Breast epithelium (tissue), 4 donors: Measurements from ENCODE around the gene ADCY5. TPM values are rescaled to one million over a fixed set of nuclear protein-coding genes. Genes with fewer than 3 reads are reported as not detected.

Source experiments
- DNase-seq, 2 donors: peaks; one replicate each; pipeline ENCODE4 v3.0.0-alpha.2; 2019; ENCODE audit warnings: low spot score in 2 of 2
- H3K27ac ChIP-seq, 2 donors: fragments of 200-600 bp; sonication (generic) in 1 of 2; one replicate each; pipeline ENCODE4 v1.5.1; 2016 to 2019; ENCODE audit warnings: mild to moderate bottlenecking in 1 of 2
- H3K27me3 ChIP-seq, 2 donors: fragments of 200-600 bp; sonication (generic) in 1 of 2; one replicate each; pipeline versions ENCODE4 v1.5.1 to v1.6.0; 2017 to 2019; ENCODE audit warnings: control low read depth in 1 of 2, mild to moderate bottlenecking in 1 of 2
- H3K36me3 ChIP-seq: fragments of 200-600 bp; one replicate; pipeline ENCODE4 v1.5.1; 2019
- H3K4me1 ChIP-seq, 2 donors: fragments of 200-600 bp; sonication (generic); one replicate each; pipeline ENCODE4 v1.5.1; 2016 to 2019; ENCODE audit warnings: control low read depth in 1 of 2
- H3K4me3 ChIP-seq, 3 donors: fragments of 200-600 bp; sonication (generic); 1 replicate in 2 of 3; 2 replicates in 1 of 3; pipeline ENCODE4 v1.5.1; 2016 to 2019; ENCODE audit warnings: mild to moderate bottlenecking in 3 of 3, moderate library complexity in 2 of 3
- H3K9me3 ChIP-seq, 2 donors: fragments of 200-600 bp; sonication (generic) in 1 of 2; one replicate each; pipeline ENCODE4 v1.5.1; 2016 to 2019; ENCODE audit warnings: control low read depth in 1 of 2
- CTCF ChIP-seq, 3 donors: fragments of 450-650 bp; IDR thresholded peaks; one replicate each; pipeline ENCODE4 v1.5.1; 2016 to 2017; ENCODE audit warnings: antibody characterized with exemption in 3 of 3, mild to moderate bottlenecking in 3 of 3, moderate library complexity in 3 of 3
- POLR2A ChIP-seq: fragments of 450-650 bp; IDR thresholded peaks from one replicate; pipeline ENCODE4 v1.6.1; 2016; ENCODE audit warnings: antibody characterized with exemption, mild to moderate bottlenecking, moderate library complexity
- POLR2AphosphoS5 ChIP-seq, 3 donors: sonication (generic); formaldehyde crosslinking; IDR thresholded peaks; one replicate each; pipeline ENCODE4 v1.6.1; 2017; ENCODE audit warnings: antibody characterized with exemption in 3 of 3
- intact Hi-C: fragments of 100-400 bp; cut with DNase I; formaldehyde crosslinking; loops from one replicate; pipeline ENCODE4 v1.15.1; 2023; ENCODE audit warnings: low total_unique reads
- total RNA-seq, 3 donors: library from RNA; depleted of rRNA; stranded (reverse); fragments of >200 nt; gene quantifications; one replicate each; pipeline ENCODE4 v1.1.0, GENCODE V29; 2016

ADCY5 gene
- total RNA-seq, 3 donors from 2014 or later, result 10.1 to 32.5 (median 11.5) TPM

GRCh38 chr3:123310741-123311140 lies 138.1 kb downstream of the ADCY5 start:
- H3K27me3 ChIP-seq, result no peaks in the 10 kb centered on the region
- H3K36me3 ChIP-seq, result no peaks in the 10 kb centered on the region
- H3K9me3 ChIP-seq, result no peaks in the 10 kb centered on the region
- no peak overlapping the region for H3K27ac ChIP-seq
- H3K4me1 ChIP-seq, result no peaks in the 10 kb centered on the region
- no peak overlapping the region for H3K4me3 ChIP-seq
- TF ChIP-seq POLR2AphosphoS5 (IDR thresholded peaks at IDR 0.05), result no peak
- TF ChIP-seq POLR2A, result no peak
- TF ChIP-seq CTCF (IDR thresholded peaks at IDR 0.05), result no peak
- intact Hi-C loops, result no loop called here
- no peak for DNase-seq

- Histone ChIP-seq H3K27me3 (no peaks in the 10 kb centered on the region), H3K27ac (no peak overlapping the region), H3K9me3 (no peaks in the 10 kb centered on the region), H3K36me3 (no peaks in the 10 kb centered on the region), H3K4me1 (no peaks in the 10 kb centered on the region), H3K4me3 (no peak overlapping the region)
- DNase-seq, result no peak
- TF ChIP-seq POLR2A (no peak), CTCF (IDR thresholded peaks at IDR 0.05) (no peak), POLR2AphosphoS5 (IDR thresholded peaks at IDR 0.05) (no peak)
- intact Hi-C loops, result no loop called here
These were observed 138.7 kb downstream of the ADCY5 start for GRCh38 chr3:123310186-123310585.

GRCh38 chr3:123307064-123307463 lies 141.8 kb downstream of the ADCY5 start:
- no peaks in the 10 kb centered on the region for H3K27me3 ChIP-seq
- H3K4me3 ChIP-seq, result no peak overlapping the region
- no peak for DNase-seq
- TF ChIP-seq CTCF (IDR thresholded peaks at IDR 0.05) (no peak), POLR2A (no peak), POLR2AphosphoS5 (IDR thresholded peaks at IDR 0.05) (no peak)
- no peaks in the 10 kb centered on the region for H3K9me3 ChIP-seq
- no peaks in the 10 kb centered on the region for H3K4me1 ChIP-seq
- H3K27ac ChIP-seq, result no peak overlapping the region
- intact Hi-C loops, result no loop called here
- no peaks in the 10 kb centered on the region for H3K36me3 ChIP-seq

- no peaks in the 10 kb centered on the region for H3K9me3 ChIP-seq
- TF ChIP-seq POLR2AphosphoS5 (IDR thresholded peaks at IDR 0.05) (no peak), CTCF (IDR thresholded peaks at IDR 0.05) (no peak), POLR2A (no peak)
- H3K4me1 ChIP-seq, result no peaks in the 10 kb centered on the region
- no peak overlapping the region for H3K4me3 ChIP-seq
- H3K27me3 ChIP-seq, result no peaks in the 10 kb centered on the region
- DNase-seq, result no peak
- intact Hi-C loops, result no loop called here
- H3K27ac ChIP-seq, result no peak overlapping the region
- no peaks in the 10 kb centered on the region for H3K36me3 ChIP-seq
These were observed 143.7 kb downstream of the ADCY5 start for GRCh38 chr3:123305192-123305591.

GRCh38 chr3:123303976-123304560 lies 144.8 kb downstream of the ADCY5 start:
- Histone ChIP-seq H3K27me3 (no peaks in the 10 kb centered on the region), H3K4me1 (no peaks in the 10 kb centered on the region), H3K27ac (no peak overlapping the region), H3K4me3 (no peak overlapping the region), H3K9me3 (no peaks in the 10 kb centered on the region), H3K36me3 (no peaks in the 10 kb centered on the region)
- TF ChIP-seq POLR2A, result no peak
- no peak for TF ChIP-seq POLR2AphosphoS5 (IDR thresholded peaks at IDR 0.05)
- no peak for TF ChIP-seq CTCF (IDR thresholded peaks at IDR 0.05)
- intact Hi-C loops, result no loop called here
- no peak for DNase-seq
